NCI-H2196 (cell line): ENCODE data around the gene DAAM1.

Source experiments
- DNase-seq: peaks from one replicate; lab custom pipeline; 2025; ENCODE audit not compliant: unreplicated experiment; lab: John Stamatoyannopoulos, UW

Gene DAAM1

GRCh38 chr14:59417311-59417710, 228.8 kb downstream of the DAAM1 start:
- DNase-seq, result no peak

GRCh38 chr14:59419303-59419702, 230.8 kb downstream of the DAAM1 start:
- no peak for DNase-seq
